ENCODE data around the gene NCBP1. TPM values are rescaled to one million over a fixed set of nuclear protein-coding genes. Genes with fewer than 3 reads are reported as not detected.

Gene NCBP1
- total and polyA plus RNA-seq, 9 of the 15 experiments (the other 6 are each of a cell fraction or from before 2014, with no cell fraction given): 29.4 to 69.7 (median 57.5) TPM

DNA sequence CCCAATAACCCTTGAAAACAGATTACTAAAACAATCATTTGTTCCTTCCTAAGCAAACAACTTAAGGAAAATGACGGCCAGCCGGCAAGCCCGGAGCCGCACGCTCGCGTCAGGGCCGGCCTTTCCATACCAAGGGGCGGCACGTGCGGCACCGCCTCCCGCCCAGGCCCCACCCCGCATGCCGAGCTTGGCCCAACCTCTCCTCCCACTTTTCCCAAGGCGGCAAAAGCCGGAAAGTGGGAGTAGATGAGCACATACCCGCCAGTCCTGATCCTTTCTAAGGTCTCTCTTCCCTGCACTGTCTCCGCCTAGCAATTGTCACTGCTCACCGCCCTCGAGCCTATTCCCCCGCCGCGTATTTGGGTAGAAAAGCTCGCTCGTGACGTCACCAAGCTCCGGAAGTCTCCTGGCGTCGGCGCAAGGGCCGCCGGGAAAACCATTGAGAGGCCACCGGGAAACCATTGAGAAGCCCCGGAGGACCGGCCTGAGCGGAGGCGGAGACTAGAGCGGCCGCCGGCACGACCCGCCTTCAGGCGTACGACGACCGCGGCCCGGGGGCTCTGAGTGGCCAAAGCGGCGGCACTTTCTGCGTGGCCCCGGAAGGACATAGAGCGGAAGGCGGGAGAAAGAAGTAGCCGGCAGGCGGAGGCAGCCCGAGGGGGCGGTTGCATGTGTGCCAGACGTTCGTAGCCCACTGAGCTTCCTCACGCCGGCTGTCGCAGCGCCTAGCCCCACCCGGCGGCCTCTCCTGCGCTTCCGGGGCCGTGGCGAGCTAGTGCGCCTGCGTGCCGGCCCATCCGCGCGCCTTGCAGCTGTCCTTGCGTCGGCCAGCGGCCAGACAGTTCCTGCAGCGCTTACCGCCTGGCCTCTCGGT lies at the start of gene NCBP1, which contains the start of gene TSTD2 (continued):
- TF ChIP-seq, protein P1, sequence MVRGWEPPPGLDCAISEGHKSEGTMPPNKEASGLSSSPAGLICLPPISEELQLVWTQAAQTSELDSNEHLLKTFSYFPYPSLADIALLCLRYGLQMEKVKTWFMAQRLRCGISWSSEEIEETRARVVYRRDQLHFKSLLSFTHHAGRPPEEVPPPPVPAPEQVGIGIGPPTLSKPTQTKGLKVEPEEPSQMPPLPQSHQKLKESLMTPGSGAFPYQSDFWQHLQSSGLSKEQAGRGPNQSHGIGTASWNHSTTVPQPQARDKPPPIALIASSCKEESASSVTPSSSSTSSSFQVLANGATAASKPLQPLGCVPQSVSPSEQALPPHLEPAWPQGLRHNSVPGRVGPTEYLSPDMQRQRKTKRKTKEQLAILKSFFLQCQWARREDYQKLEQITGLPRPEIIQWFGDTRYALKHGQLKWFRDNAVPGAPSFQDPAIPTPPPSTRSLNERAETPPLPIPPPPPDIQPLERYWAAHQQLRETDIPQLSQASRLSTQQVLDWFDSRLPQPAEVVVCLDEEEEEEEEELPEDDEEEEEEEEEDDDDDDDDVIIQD (CRISPR knock-in tag; IDR thresholded peaks at IDR 0.05): no peak
- TF ChIP-seq MAFK (IDR thresholded peaks at IDR 0.05; ENCODE audit: low read length) (0 out of 2 replicates have a peak, but pooled peaks have one; percentile 9), ZNF408 (CRISPR knock-in tag; IDR thresholded peaks at IDR 0.05; ENCODE audit: low read depth) (no peak), EWSR1 (IDR thresholded peaks at IDR 0.05; ENCODE audit: borderline replicate concordance, low read depth, partially characterized antibody) (no peak), ZBTB8A (IDR thresholded peaks at IDR 0.05; ENCODE audit: partially characterized antibody) (no peak), ZFP36 (IDR thresholded peaks at IDR 0.05; ENCODE audit: low read depth, low read length, partially characterized antibody) (no peak), MCM5 (IDR thresholded peaks at IDR 0.05; ENCODE audit: low read depth) (no peak), ZNF197 (CRISPR knock-in tag; IDR thresholded peaks at IDR 0.05; ENCODE audit: low read depth) (peak; percentile 78; the same call in 1 of the 2 replicates), MTA1 (IDR thresholded peaks at IDR 0.05; ENCODE audit: borderline replicate concordance) (no peak), HDAC8 (tag; IDR thresholded peaks at IDR 0.05) (no peak), POLR2A (conservative IDR thresholded peaks at IDR 0.05) (peak; percentile 84), KLF1 (tag; IDR thresholded peaks at IDR 0.05) (0 out of 2 replicates have a peak, but pooled peaks have one; percentile 59), POLR2AphosphoS2 (IDR thresholded peaks at IDR 0.05; ENCODE audit: low read length) (no peak; the same call in 1 of the 2 replicates), ZFPM2 (CRISPR knock-in tag; IDR thresholded peaks at IDR 0.05) (no peak), NR3C1 (CRISPR knock-in tag; IDR thresholded peaks at IDR 0.05) (0 out of 2 replicates have a peak, but pooled peaks have one; percentile 74), U2AF1 (optimal IDR thresholded peaks at IDR 0.05; ENCODE audit: low read depth, low read length) (no peak), JUND (IDR thresholded peaks at IDR 0.05; ENCODE audit: borderline replicate concordance, low read depth, low read length) (peak; percentile 73; the same call in 1 of the 2 replicates), JUND (tag; IDR thresholded peaks at IDR 0.05; ENCODE audit: borderline replicate concordance, low read depth, low read length) (0 out of 3 replicates have a peak, but pooled peaks have one; percentile 52), MEIS2 (IDR thresholded peaks at IDR 0.05; ENCODE audit: partially characterized antibody) (peak; percentile 73), FOXK1 (CRISPR knock-in tag; IDR thresholded peaks at IDR 0.05; ENCODE audit: borderline replicate concordance) (peak; percentile 40; the same call in 1 of the 2 replicates), SMAD1 (IDR thresholded peaks at IDR 0.05; ENCODE audit: low read depth, low read length, partially characterized antibody) (no peak)
- TF ChIP-seq, protein P2, sequence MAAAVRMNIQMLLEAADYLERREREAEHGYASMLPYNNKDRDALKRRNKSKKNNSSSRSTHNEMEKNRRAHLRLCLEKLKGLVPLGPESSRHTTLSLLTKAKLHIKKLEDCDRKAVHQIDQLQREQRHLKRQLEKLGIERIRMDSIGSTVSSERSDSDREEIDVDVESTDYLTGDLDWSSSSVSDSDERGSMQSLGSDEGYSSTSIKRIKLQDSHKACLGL (CRISPR knock-in tag; IDR thresholded peaks at IDR 0.05; ENCODE audit: borderline replicate concordance, poor library complexity, severe bottlenecking): peak; percentile 47
- TF ChIP-seq, protein P3, sequence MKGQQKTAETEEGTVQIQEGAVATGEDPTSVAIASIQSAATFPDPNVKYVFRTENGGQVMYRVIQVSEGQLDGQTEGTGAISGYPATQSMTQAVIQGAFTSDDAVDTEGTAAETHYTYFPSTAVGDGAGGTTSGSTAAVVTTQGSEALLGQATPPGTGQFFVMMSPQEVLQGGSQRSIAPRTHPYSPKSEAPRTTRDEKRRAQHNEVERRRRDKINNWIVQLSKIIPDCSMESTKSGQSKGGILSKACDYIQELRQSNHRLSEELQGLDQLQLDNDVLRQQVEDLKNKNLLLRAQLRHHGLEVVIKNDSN (CRISPR knock-in tag; IDR thresholded peaks at IDR 0.05): peak; percentile 93
- TF ChIP-seq, protein P4, sequence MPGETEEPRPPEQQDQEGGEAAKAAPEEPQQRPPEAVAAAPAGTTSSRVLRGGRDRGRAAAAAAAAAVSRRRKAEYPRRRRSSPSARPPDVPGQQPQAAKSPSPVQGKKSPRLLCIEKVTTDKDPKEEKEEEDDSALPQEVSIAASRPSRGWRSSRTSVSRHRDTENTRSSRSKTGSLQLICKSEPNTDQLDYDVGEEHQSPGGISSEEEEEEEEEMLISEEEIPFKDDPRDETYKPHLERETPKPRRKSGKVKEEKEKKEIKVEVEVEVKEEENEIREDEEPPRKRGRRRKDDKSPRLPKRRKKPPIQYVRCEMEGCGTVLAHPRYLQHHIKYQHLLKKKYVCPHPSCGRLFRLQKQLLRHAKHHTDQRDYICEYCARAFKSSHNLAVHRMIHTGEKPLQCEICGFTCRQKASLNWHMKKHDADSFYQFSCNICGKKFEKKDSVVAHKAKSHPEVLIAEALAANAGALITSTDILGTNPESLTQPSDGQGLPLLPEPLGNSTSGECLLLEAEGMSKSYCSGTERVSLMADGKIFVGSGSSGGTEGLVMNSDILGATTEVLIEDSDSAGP (CRISPR knock-in tag; IDR thresholded peaks at IDR 0.05): no peak; the same call in 1 of the 2 replicates
